Fibroblast of the aortic adventitia (primary cell): Measurements from ENCODE around the gene KCNMB1. TPM values are rescaled to one million over a fixed set of nuclear protein-coding genes. Genes with fewer than 3 reads are reported as not detected.

Source experiments
- DNase-seq: peaks from one replicate; pipeline ENCODE4 v3.0.0-alpha.2; 2010; ENCODE audit warnings: low read depth
- H3K4me3 ChIP-seq: 2 replicates; pipeline ENCODE4 v1.5.1; 2011; ENCODE audit warnings: low read depth, mild to moderate bottlenecking, control low read depth, low read length, moderate library complexity
- CTCF ChIP-seq: IDR thresholded peaks from 2 replicates; pipeline ENCODE4 v1.5.1; 2011; ENCODE audit warnings: mild to moderate bottlenecking, low read length, control low read depth, inconsistent platforms; ENCODE audit not compliant: insufficient read depth
- total RNA-seq: library from RNA; depleted of rRNA; stranded (reverse); fragments of >200 nt; gene quantifications from 2 replicates; pipeline ENCODE4 v1.2.3, GENCODE V29; 2012; ENCODE audit warnings: low replicate concordance

Gene KCNMB1
- total RNA-seq, 1 donor, result not detected

- no peak overlapping the region for H3K4me3 ChIP-seq
- DNase-seq, result no peak
- TF ChIP-seq CTCF, result no peak
These were observed 16.2 kb downstream of the KCNMB1 start for GRCh38 chr5:170372971-170373370.

GRCh38 chr5:170368586-170368985 is 20.6 kb downstream of the KCNMB1 start:
- TF ChIP-seq CTCF, result no peak
- H3K4me3 ChIP-seq, result no peak overlapping the region
- no peak for DNase-seq

GRCh38 chr5:170366276-170366675 is 22.9 kb downstream of the KCNMB1 start:
- TF ChIP-seq CTCF, result no peak
- no peak for DNase-seq
- H3K4me3 ChIP-seq, result no peak overlapping the region

- no peak overlapping the region for H3K4me3 ChIP-seq
- no peak for TF ChIP-seq CTCF
- no peak for DNase-seq
These were observed 23.3 kb downstream of the KCNMB1 start for GRCh38 chr5:170365831-170366230.

GRCh38 chr5:170365011-170365410 is 24.2 kb downstream of the KCNMB1 start:
- no peak overlapping the region for H3K4me3 ChIP-seq
- TF ChIP-seq CTCF, result no peak
- no peak for DNase-seq

- DNase-seq, result no peak
- TF ChIP-seq CTCF, result no peak
These were observed 25.5 kb downstream of the KCNMB1 start for GRCh38 chr5:170363671-170364070.

GRCh38 chr5:170362656-170363055 is 26.5 kb downstream of the KCNMB1 start:
- H3K4me3 ChIP-seq, result no peak overlapping the region
- TF ChIP-seq CTCF, result no peak
- DNase-seq, result no peak

More at GRCh38 chr5:170363671-170364070, 25.5 kb downstream of the KCNMB1 start:
- H3K4me3 ChIP-seq, result no peak overlapping the region
